Measurements from ENCODE around the gene PTPRT. TPM values are rescaled to one million over a fixed set of nuclear protein-coding genes. Genes with fewer than 3 reads are reported as not detected.

PTPRT gene
- total and polyA plus RNA-seq, 8 donors = 0.23 to 1.8 (median 0.95) TPM

DNA sequence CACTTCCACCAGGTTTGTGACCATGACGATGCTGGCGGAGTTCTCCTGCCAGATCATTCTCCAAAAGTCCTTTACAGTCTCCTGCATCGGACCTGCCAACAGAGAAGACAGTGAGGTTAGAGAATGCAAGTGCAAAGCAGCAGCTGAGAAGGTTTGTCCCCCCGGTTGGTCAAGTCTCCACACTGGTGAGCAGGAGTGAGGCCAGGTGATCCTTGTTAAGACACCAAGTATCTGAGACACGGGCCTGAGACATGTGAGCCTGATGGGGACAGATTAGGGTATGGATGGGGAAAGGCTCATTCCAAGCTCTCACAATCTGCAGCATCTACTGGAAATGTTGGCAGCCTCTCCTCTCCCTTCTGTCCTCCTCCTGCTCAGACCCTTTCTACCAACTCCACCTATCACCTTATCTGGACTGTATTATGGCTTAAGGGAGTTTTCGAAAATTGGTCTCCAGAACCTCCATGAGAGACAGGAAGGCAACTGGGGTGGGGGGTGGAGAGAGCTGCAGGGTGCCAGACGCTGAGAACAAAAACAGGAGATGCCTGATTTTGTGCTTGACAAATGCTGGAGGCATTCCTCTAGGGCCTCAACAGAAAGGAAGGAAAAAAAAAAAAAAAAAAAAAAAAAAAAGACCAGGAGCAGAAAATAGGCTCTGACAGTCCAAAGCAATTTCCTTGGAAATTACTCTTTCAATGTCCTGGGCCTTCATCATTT lies 1071.1 kb downstream of the PTPRT start:
- Histone ChIP-seq H3K27me3 (no peaks in the 10 kb centered on the region), H3K4me1 (no peaks in the 10 kb centered on the region), H3K36me3 (no peaks in the 10 kb centered on the region), H3K9me3 (no peaks in the 10 kb centered on the region), H3K4me3 (no peak overlapping the region), H3K27ac (no peak overlapping the region)
- TF ChIP-seq, protein P1, sequence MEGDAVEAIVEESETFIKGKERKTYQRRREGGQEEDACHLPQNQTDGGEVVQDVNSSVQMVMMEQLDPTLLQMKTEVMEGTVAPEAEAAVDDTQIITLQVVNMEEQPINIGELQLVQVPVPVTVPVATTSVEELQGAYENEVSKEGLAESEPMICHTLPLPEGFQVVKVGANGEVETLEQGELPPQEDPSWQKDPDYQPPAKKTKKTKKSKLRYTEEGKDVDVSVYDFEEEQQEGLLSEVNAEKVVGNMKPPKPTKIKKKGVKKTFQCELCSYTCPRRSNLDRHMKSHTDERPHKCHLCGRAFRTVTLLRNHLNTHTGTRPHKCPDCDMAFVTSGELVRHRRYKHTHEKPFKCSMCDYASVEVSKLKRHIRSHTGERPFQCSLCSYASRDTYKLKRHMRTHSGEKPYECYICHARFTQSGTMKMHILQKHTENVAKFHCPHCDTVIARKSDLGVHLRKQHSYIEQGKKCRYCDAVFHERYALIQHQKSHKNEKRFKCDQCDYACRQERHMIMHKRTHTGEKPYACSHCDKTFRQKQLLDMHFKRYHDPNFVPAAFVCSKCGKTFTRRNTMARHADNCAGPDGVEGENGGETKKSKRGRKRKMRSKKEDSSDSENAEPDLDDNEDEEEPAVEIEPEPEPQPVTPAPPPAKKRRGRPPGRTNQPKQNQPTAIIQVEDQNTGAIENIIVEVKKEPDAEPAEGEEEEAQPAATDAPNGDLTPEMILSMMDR (IDR thresholded peaks at IDR 0.05) = no peak
- ATAC-seq (no peak), DNase-seq (no peak), FAIRE-seq (no peak)
- intact Hi-C loops (cut with DNase I) = no loop called here
- 62 to 66% methylated on average over 7 of the region's 7 CpGs for WGBS, 2 donors

DNA sequence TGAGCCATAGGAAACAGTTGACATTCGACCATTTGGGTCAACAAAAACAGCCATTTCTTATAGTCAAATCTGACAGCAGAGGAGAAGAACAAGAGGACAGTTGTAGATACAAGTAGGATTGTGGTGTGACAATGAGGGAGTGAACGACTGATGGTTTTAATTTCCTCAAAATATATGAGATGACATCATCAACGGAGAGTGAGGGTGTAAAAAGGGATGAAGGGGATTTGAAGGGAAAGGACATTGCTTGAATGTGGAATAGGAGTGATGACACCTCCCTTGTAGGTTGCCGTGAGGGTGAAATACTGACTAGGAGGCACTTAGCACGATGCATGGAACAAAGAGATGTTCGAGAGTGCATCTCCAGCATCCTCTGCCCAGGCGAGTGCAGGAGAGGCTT lies 1071.7 kb downstream of the PTPRT start:
- 57 to 74% methylated on average over 7 of the region's 7 CpGs for WGBS, 2 donors
- FAIRE-seq = no peak
- intact Hi-C loops (cut with DNase I) = no loop called here

DNA sequence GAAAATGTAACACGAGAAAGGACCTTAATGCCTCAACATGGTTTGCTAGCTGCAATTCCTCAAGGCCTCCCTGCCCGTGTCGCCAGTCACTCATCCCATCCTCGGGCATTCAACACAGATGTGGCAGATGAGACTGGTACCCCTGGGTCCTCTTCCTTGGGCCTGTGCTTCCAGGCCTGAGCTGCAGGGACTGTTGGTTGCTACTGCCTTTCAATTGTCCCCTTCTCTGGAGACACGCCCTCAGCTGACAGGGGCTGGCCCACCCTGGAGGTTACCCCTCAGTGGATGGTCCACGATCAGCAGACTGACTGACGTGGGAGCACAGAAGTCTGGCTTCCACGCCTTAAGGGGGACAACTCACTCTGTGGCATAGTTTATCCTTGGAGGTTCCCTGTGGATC lies 1076.5 kb downstream of the PTPRT start:
- intact Hi-C loops (cut with DNase I) = no loop called here
- H3K4me1 ChIP-seq = no peaks in the 10 kb centered on the region
- H3K27me3 ChIP-seq = no peaks in the 10 kb centered on the region
- H3K36me3 ChIP-seq = no peaks in the 10 kb centered on the region
- TF ChIP-seq, protein P1 (IDR thresholded peaks at IDR 0.05) = no peak
- H3K27ac ChIP-seq = no peak overlapping the region
- ATAC-seq = no peak
- WGBS, 2 donors = 78 to 87% methylated on average over 8 of the region's 8 CpGs
- no peak for DNase-seq
- no peaks in the 10 kb centered on the region for H3K9me3 ChIP-seq
- no peak for FAIRE-seq
- H3K4me3 ChIP-seq = no peak overlapping the region

More for the DNA sequence above, 1071.7 kb downstream of the PTPRT start:
- Histone ChIP-seq H3K27me3 (no peaks in the 10 kb centered on the region), H3K36me3 (no peaks in the 10 kb centered on the region), H3K9me3 (no peaks in the 10 kb centered on the region), H3K4me1 (no peaks in the 10 kb centered on the region), H3K27ac (no peak overlapping the region), H3K4me3 (no peak overlapping the region)
- no peak for DNase-seq
- no peak for ATAC-seq
- TF ChIP-seq, protein P1 (IDR thresholded peaks at IDR 0.05) = no peak

- intact Hi-C loops (cut with DNase I) = no loop called here
- FAIRE-seq = no peak
- no peak for ATAC-seq
- Histone ChIP-seq H3K27ac (no peak overlapping the region), H3K4me3 (no peak overlapping the region), H3K36me3 (no peaks in the 10 kb centered on the region), H3K9me3 (no peaks in the 10 kb centered on the region), H3K4me1 (no peaks in the 10 kb centered on the region), H3K27me3 (no peaks in the 10 kb centered on the region)
- 83 to 85% methylated on average over 5 of the region's 5 CpGs for WGBS, 2 donors
- no peak for DNase-seq
- TF ChIP-seq, protein P1 (IDR thresholded peaks at IDR 0.05) = no peak
Observed at GRCh38 chr20:42112161-42112560, 1077.5 kb downstream of the PTPRT start.

- TF ChIP-seq, protein P1 (IDR thresholded peaks at IDR 0.05) = no peak
- no peaks in the 10 kb centered on the region for H3K36me3 ChIP-seq
- no peaks in the 10 kb centered on the region for H3K27me3 ChIP-seq
- H3K4me3 ChIP-seq = no peak overlapping the region
- WGBS, 2 donors = 63 to 71% methylated on average over 1 of the region's 1 CpG
- no peak overlapping the region for H3K27ac ChIP-seq
- ATAC-seq = no peak
- intact Hi-C loops (cut with DNase I) = no loop called here
- no peak for DNase-seq
- no peaks in the 10 kb centered on the region for H3K4me1 ChIP-seq
- H3K9me3 ChIP-seq = no peaks in the 10 kb centered on the region
- FAIRE-seq = no peak
Observed at GRCh38 chr20:42111349-42111748, 1078.4 kb downstream of the PTPRT start.

Measured in pancreas (tissue), 10 donors.